Parathyroid adenoma (tissue), 2 donors: ENCODE data around the gene TXNDC16.

Experiments used
- H2AFZ ChIP-seq: fragments of 300-600 bp; sonication (generic); one replicate; pipeline ENCODE4 v1.7.0; 2017; ENCODE audit warnings: antibody characterized with exemption, mild to moderate bottlenecking
- H3K27ac ChIP-seq: fragments of 300-600 bp; sonication (generic); one replicate; pipeline ENCODE4 v1.7.0; 2017
- H3K27me3 ChIP-seq: fragments of 300-600 bp; sonication (generic); one replicate; pipeline ENCODE4 v1.7.0; 2017; ENCODE audit warnings: low read length; ENCODE audit not compliant: control insufficient read depth, insufficient read depth
- H3K36me3 ChIP-seq: fragments of 300-600 bp; sonication (generic); one replicate; pipeline ENCODE4 v1.7.0; 2017; ENCODE audit warnings: low read length; ENCODE audit not compliant: control insufficient read depth, insufficient read depth
- H3K4me1 ChIP-seq: fragments of 300-600 bp; sonication (generic); one replicate; pipeline ENCODE4 v1.7.0; 2017; ENCODE audit warnings: control low read depth
- H3K4me2 ChIP-seq: fragments of 300-600 bp; sonication (generic); one replicate; pipeline ENCODE4 v1.7.0; 2017; ENCODE audit warnings: low read length
- H3K4me3 ChIP-seq: fragments of 300-600 bp; sonication (generic); one replicate; pipeline ENCODE4 v1.7.0; 2017; ENCODE audit warnings: low read depth, low read length
- H3K79me2 ChIP-seq: fragments of 300-600 bp; sonication (generic); one replicate; pipeline ENCODE4 v1.7.0; 2017; ENCODE audit warnings: control low read depth
- H3K9ac ChIP-seq: fragments of 300-600 bp; sonication (generic); one replicate; pipeline ENCODE4 v1.7.0; 2017; ENCODE audit warnings: mild to moderate bottlenecking
- H3K9me3 ChIP-seq: fragments of 300-600 bp; sonication (generic); one replicate; pipeline ENCODE4 v1.7.0; 2017; ENCODE audit warnings: low read length; ENCODE audit not compliant: control insufficient read depth
- TF ChIP-seq, protein P1 (sequence below): fragments of 300-600 bp; sonication (generic); IDR thresholded peaks from one replicate; pipeline ENCODE4 v1.7.0; 2017; ENCODE audit warnings: antibody characterized with exemption, mild to moderate bottlenecking
- donor health status: primary hyperparathyroidism.

TXNDC16 gene

GRCh38 chr14:52552063-52552988 lies at the start of gene TXNDC16, which contains the start of gene GPR137C:
TSS of gene TXNDC16 (minus strand) at chr14:52552505. CDS start at chr14:52543557, 8,948 bp downstream.
TSS of gene GPR137C (plus strand) at chr14:52552836. CDS start at chr14:52553148, 312 bp downstream.
- TF ChIP-seq, protein P1, sequence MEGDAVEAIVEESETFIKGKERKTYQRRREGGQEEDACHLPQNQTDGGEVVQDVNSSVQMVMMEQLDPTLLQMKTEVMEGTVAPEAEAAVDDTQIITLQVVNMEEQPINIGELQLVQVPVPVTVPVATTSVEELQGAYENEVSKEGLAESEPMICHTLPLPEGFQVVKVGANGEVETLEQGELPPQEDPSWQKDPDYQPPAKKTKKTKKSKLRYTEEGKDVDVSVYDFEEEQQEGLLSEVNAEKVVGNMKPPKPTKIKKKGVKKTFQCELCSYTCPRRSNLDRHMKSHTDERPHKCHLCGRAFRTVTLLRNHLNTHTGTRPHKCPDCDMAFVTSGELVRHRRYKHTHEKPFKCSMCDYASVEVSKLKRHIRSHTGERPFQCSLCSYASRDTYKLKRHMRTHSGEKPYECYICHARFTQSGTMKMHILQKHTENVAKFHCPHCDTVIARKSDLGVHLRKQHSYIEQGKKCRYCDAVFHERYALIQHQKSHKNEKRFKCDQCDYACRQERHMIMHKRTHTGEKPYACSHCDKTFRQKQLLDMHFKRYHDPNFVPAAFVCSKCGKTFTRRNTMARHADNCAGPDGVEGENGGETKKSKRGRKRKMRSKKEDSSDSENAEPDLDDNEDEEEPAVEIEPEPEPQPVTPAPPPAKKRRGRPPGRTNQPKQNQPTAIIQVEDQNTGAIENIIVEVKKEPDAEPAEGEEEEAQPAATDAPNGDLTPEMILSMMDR, result no peak
- H2AFZ ChIP-seq, result peak within 1 kb of the TSS; percentile 98
- H3K79me2 ChIP-seq, result peaks cover 11% of the 10 kb centered on the region
- no peaks in the 10 kb centered on the region for H3K36me3 ChIP-seq
- H3K4me3 ChIP-seq, result peak within 1 kb of the TSS; percentile 78
- H3K9ac ChIP-seq, result peak within 1 kb of the TSS; percentile 34
- H3K4me2 ChIP-seq, result peak within 1 kb of the TSS; percentile 89
- H3K4me1 ChIP-seq, result peaks cover 4% of the 10 kb centered on the region
- no peaks in the 10 kb centered on the region for H3K9me3 ChIP-seq
- H3K27ac ChIP-seq, result peak within 1 kb of the TSS; percentile 82
- H3K27me3 ChIP-seq, result no peaks in the 10 kb centered on the region

DNA sequence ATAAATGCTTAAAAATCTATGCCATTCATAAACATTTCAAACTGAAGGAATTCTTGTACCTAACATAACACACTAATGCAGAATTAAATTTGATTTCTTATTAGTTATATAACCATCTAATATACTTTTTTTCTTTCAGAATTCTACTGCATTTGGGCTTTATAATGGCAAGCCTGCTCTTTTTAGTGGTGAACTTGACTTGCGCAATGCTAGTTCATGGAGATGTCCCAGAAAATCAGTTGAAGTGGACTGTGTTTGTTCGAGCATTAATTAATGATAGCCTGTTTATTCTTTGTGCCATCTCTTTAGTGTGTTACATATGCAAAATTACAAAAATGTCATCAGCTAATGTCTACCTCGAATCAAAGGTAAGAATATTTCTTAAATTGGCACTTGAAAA lies 47.7 kb upstream of the TXNDC16 start:
- H3K27me3 ChIP-seq, result no peaks in the 10 kb centered on the region
- H3K27ac ChIP-seq, result no peak overlapping the region
- no peak overlapping the region for H3K4me2 ChIP-seq
- H3K36me3 ChIP-seq, result no peaks in the 10 kb centered on the region
- no peaks in the 10 kb centered on the region for H3K9me3 ChIP-seq
- H3K79me2 ChIP-seq, result no peaks in the 10 kb centered on the region
- no peak overlapping the region for H2AFZ ChIP-seq
- TF ChIP-seq, protein P1, result no peak
- H3K4me3 ChIP-seq, result no peak overlapping the region
- no peaks in the 10 kb centered on the region for H3K4me1 ChIP-seq
- no peak overlapping the region for H3K9ac ChIP-seq

DNA sequence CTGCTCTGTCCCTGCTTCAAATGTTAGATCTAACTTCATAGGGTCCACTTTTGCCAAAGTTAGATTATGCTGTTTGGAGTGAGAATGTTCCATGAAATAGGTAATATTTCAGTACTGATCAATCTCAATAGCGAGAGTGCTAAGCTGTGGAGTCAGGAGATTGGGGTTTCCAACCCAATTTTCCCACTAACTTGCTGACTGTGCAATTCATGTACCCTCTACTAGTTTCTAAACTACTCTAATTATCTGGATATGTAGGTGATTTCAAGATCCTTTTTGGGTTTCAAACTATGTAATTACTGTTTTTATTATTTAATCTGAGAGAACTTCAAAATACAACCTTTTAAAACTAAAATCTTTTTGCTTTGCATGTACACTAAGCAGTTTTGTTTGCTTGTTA lies 46.3 kb upstream of the TXNDC16 start:
- H3K79me2 ChIP-seq, result no peaks in the 10 kb centered on the region
- no peaks in the 10 kb centered on the region for H3K27me3 ChIP-seq
- no peaks in the 10 kb centered on the region for H3K36me3 ChIP-seq
- no peak overlapping the region for H3K4me2 ChIP-seq
- TF ChIP-seq, protein P1, result no peak
- no peak overlapping the region for H2AFZ ChIP-seq
- no peaks in the 10 kb centered on the region for H3K4me1 ChIP-seq
- H3K9me3 ChIP-seq, result no peaks in the 10 kb centered on the region
- no peak overlapping the region for H3K4me3 ChIP-seq
- H3K9ac ChIP-seq, result no peak overlapping the region
- H3K27ac ChIP-seq, result no peak overlapping the region

DNA sequence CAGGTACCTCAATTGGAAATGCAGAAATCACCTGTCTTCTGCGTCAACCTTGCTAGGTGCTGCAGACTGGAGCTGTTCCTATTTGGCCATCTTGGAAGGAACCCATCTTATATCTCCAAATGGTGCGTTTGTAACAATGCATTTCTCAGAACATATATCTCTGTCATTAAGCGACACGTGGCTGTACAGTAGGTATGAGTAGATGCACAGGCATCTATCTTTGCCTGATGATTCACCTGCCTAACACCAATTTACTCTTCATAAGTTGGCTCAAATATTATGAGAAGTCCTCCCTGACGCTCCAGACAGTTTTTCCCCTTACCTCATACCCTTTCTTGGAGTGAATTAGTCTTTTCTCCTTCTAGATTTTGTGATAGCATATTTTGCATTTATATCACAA lies 44.6 kb upstream of the TXNDC16 start:
- no peak overlapping the region for H3K9ac ChIP-seq
- TF ChIP-seq, protein P1, result no peak

More for the DNA sequence above, 44.6 kb upstream of the TXNDC16 start:
- Histone ChIP-seq H3K4me2 (no peak overlapping the region), H3K9me3 (no peaks in the 10 kb centered on the region), H3K36me3 (no peaks in the 10 kb centered on the region), H3K79me2 (no peaks in the 10 kb centered on the region), H3K4me3 (no peak overlapping the region), H3K4me1 (no peaks in the 10 kb centered on the region), H2AFZ (no peak overlapping the region), H3K27ac (no peak overlapping the region), H3K27me3 (no peaks in the 10 kb centered on the region)
